Measurements from ENCODE around the gene RPS6KA6.

RPS6KA6 gene

GRCh38 chrX:84174348-84174747, 13.7 kb downstream of the RPS6KA6 start:
- TF ChIP-seq SP1 (IDR thresholded peaks at IDR 0.05) (no peak), SUZ12 (IDR thresholded peaks at IDR 0.05) (no peak), FOXK2 (IDR thresholded peaks at IDR 0.05) (no peak), ELF4 (IDR thresholded peaks at IDR 0.05) (no peak), BHLHE40 (IDR thresholded peaks at IDR 0.05; ENCODE audit: borderline replicate concordance) (no peak), LEF1 (IDR thresholded peaks at IDR 0.05; ENCODE audit: borderline replicate concordance) (no peak), FOXM1 (IDR thresholded peaks at IDR 0.05; ENCODE audit: borderline replicate concordance) (no peak), ARNT (IDR thresholded peaks at IDR 0.05) (no peak), FOXA1 (IDR thresholded peaks at IDR 0.05) (no peak), HDGF (IDR thresholded peaks at IDR 0.05; ENCODE audit: borderline replicate concordance) (no peak), NFRKB (IDR thresholded peaks at IDR 0.05) (no peak), L3MBTL2 (conservative IDR thresholded peaks at IDR 0.05) (no peak), PKNOX1 (IDR thresholded peaks at IDR 0.05) (no peak), TARDBP (IDR thresholded peaks at IDR 0.05) (no peak), ZNF384 (IDR thresholded peaks at IDR 0.05) (no peak)
- CTCF ChIA-PET = no interaction called here
- DNase-seq (ENCODE audit: extremely low spot score) = no peak
- POLR2A ChIA-PET = no interaction called here

- TF ChIP-seq FOXK2 (IDR thresholded peaks at IDR 0.05) (no peak), SUZ12 (IDR thresholded peaks at IDR 0.05) (no peak), LEF1 (IDR thresholded peaks at IDR 0.05; ENCODE audit: borderline replicate concordance) (no peak), FOXA1 (IDR thresholded peaks at IDR 0.05) (no peak)
- ChIA-PET CTCF (no interaction called here), POLR2A (no interaction called here)
- no peak for DNase-seq (ENCODE audit: extremely low spot score)
Measured at GRCh38 chrX:84170931-84171330, 17.1 kb downstream of the RPS6KA6 start.

- DNase-seq (ENCODE audit: extremely low spot score) = no peak
- POLR2A ChIA-PET = no interaction called here
- no peak for TF ChIP-seq L3MBTL2 (conservative IDR thresholded peaks at IDR 0.05)
- no peak for TF ChIP-seq NFRKB (IDR thresholded peaks at IDR 0.05)
- no peak for TF ChIP-seq LEF1 (IDR thresholded peaks at IDR 0.05; ENCODE audit: borderline replicate concordance)
- CTCF ChIA-PET = no interaction called here
Measured at GRCh38 chrX:84168574-84168973, 19.4 kb downstream of the RPS6KA6 start.

- POLR2A ChIA-PET = no interaction called here
- CTCF ChIA-PET = no interaction called here
- no peak for TF ChIP-seq FOXM1 (IDR thresholded peaks at IDR 0.05; ENCODE audit: borderline replicate concordance)
- TF ChIP-seq PKNOX1 (IDR thresholded peaks at IDR 0.05) = no peak
- no peak for TF ChIP-seq ZNF384 (IDR thresholded peaks at IDR 0.05)
- TF ChIP-seq HDGF (IDR thresholded peaks at IDR 0.05; ENCODE audit: borderline replicate concordance) = no peak
- TF ChIP-seq SUZ12 (IDR thresholded peaks at IDR 0.05) = no peak
- no peak for TF ChIP-seq TARDBP (IDR thresholded peaks at IDR 0.05)
- no peak for TF ChIP-seq SP1 (IDR thresholded peaks at IDR 0.05)
- DNase-seq (ENCODE audit: extremely low spot score) = no peak
Measured at GRCh38 chrX:84168095-84168494, 19.9 kb downstream of the RPS6KA6 start.

- ChIA-PET POLR2A (no interaction called here), CTCF (no interaction called here)
- TF ChIP-seq CTBP1 (IDR thresholded peaks at IDR 0.05; ENCODE audit: borderline replicate concordance) (no peak), ELF4 (IDR thresholded peaks at IDR 0.05) (no peak), SP1 (IDR thresholded peaks at IDR 0.05) (no peak), PKNOX1 (IDR thresholded peaks at IDR 0.05) (no peak), FOXM1 (IDR thresholded peaks at IDR 0.05; ENCODE audit: borderline replicate concordance) (no peak), ZNF384 (IDR thresholded peaks at IDR 0.05) (no peak), L3MBTL2 (conservative IDR thresholded peaks at IDR 0.05) (no peak), HDGF (IDR thresholded peaks at IDR 0.05; ENCODE audit: borderline replicate concordance) (no peak), BHLHE40 (IDR thresholded peaks at IDR 0.05; ENCODE audit: borderline replicate concordance) (no peak), ARNT (IDR thresholded peaks at IDR 0.05) (no peak)
- DNase-seq (ENCODE audit: extremely low spot score) = no peak
Measured at GRCh38 chrX:84165711-84166110, 22.3 kb downstream of the RPS6KA6 start.

GRCh38 chrX:84162401-84162800, 25.6 kb downstream of the RPS6KA6 start:
- ChIA-PET POLR2A (no interaction called here), CTCF (no interaction called here)
- no peak for TF ChIP-seq PKNOX1 (IDR thresholded peaks at IDR 0.05)
- no peak for TF ChIP-seq BHLHE40 (IDR thresholded peaks at IDR 0.05; ENCODE audit: borderline replicate concordance)
- TF ChIP-seq SP1 (IDR thresholded peaks at IDR 0.05) = no peak
- no peak for TF ChIP-seq ZNF384 (IDR thresholded peaks at IDR 0.05)
- TF ChIP-seq SUZ12 (IDR thresholded peaks at IDR 0.05) = no peak
- DNase-seq (ENCODE audit: extremely low spot score) = no peak

GRCh38 chrX:84161641-84162040, 26.4 kb downstream of the RPS6KA6 start:
- ChIA-PET CTCF (no interaction called here), POLR2A (no interaction called here)
- no peak for TF ChIP-seq FOXM1 (IDR thresholded peaks at IDR 0.05; ENCODE audit: borderline replicate concordance)
- no peak for TF ChIP-seq HDGF (IDR thresholded peaks at IDR 0.05; ENCODE audit: borderline replicate concordance)
- no peak for TF ChIP-seq PKNOX1 (IDR thresholded peaks at IDR 0.05)
- no peak for TF ChIP-seq SP1 (IDR thresholded peaks at IDR 0.05)
- no peak for TF ChIP-seq FOXK2 (IDR thresholded peaks at IDR 0.05)
- no peak for TF ChIP-seq BHLHE40 (IDR thresholded peaks at IDR 0.05; ENCODE audit: borderline replicate concordance)
- TF ChIP-seq ZNF384 (IDR thresholded peaks at IDR 0.05) = no peak
- no peak for TF ChIP-seq NFRKB (IDR thresholded peaks at IDR 0.05)
- no peak for TF ChIP-seq ARNT (IDR thresholded peaks at IDR 0.05)
- TF ChIP-seq LEF1 (IDR thresholded peaks at IDR 0.05; ENCODE audit: borderline replicate concordance) = no peak
- TF ChIP-seq L3MBTL2 (conservative IDR thresholded peaks at IDR 0.05) = no peak
- TF ChIP-seq TARDBP (IDR thresholded peaks at IDR 0.05) = no peak
- no peak for TF ChIP-seq CTBP1 (IDR thresholded peaks at IDR 0.05; ENCODE audit: borderline replicate concordance)
- no peak for TF ChIP-seq SUZ12 (IDR thresholded peaks at IDR 0.05)
- TF ChIP-seq ELF4 (IDR thresholded peaks at IDR 0.05) = no peak
- TF ChIP-seq FOXA1 (IDR thresholded peaks at IDR 0.05) = no peak
- no peak for DNase-seq (ENCODE audit: extremely low spot score)

Data from HEK293T (cell line).